Activated CD8-positive, alpha-beta memory T cell treated with anti-CD3 and anti-CD28 coated beads, Interleukin-2, amount 10 ng/mL, durations not matched to agents 7 days and 5 days (primary cell): ENCODE results near the gene OBP2A. TPM values are rescaled to one million over a fixed set of nuclear protein-coding genes. Genes with fewer than 3 reads are reported as not detected.
"Not testable (repeated sequence)": the region's sequence is repeated elsewhere in the genome, so short reads cannot be mapped to it uniquely, and the experiment has no call there.

Experiments used
- ATAC-seq: fragments of 150-1000 bp; cut with Tn5 transposase; one replicate; pipeline ENCODE4 v1.10.0; 2021; ENCODE audit warnings: moderate library complexity
- CTCF ChIA-PET: fragments of 350-600 bp; sonication (Branson Sonifier 250); formaldehyde crosslinking; loops from one replicate; lab custom pipeline; 2021; ENCODE audit warnings: antibody characterized with exemption; lab: Charles Lee
- DNase-seq: peaks from one replicate; pipeline ENCODE4 v3.0.0-alpha.2; 2020
- H3K27ac Mint-ChIP-seq: one replicate; pipeline ENCODE4 v1.8.0; 2021; ENCODE audit warnings: mild to moderate bottlenecking, mixed read lengths
- H3K27me3 Mint-ChIP-seq: one replicate; pipeline ENCODE4 v1.8.0; 2021; ENCODE audit warnings: mixed read lengths
- H3K36me3 Mint-ChIP-seq: one replicate; pipeline ENCODE4 v1.8.0; 2021; ENCODE audit warnings: mild to moderate bottlenecking, mixed read lengths
- H3K4me1 Mint-ChIP-seq: one replicate; pipeline ENCODE4 v1.8.0; 2021; ENCODE audit warnings: mixed read lengths
- H3K4me3 Mint-ChIP-seq: one replicate; pipeline ENCODE4 v1.8.0; 2021; ENCODE audit warnings: mild to moderate bottlenecking, moderate library complexity, mixed read lengths
- H3K9me3 Mint-ChIP-seq: one replicate; pipeline ENCODE4 v1.8.0; 2022; ENCODE audit warnings: low read depth, mixed read lengths
- total RNA-seq, 2 experiments: library from RNA; stranded (reverse); gene quantifications; one replicate each; pipeline ENCODE4 v1.2.3, GENCODE V29; 2021

OBP2A gene
- total RNA-seq, 2 experiments from 2014 or later, result not detected

DNA sequence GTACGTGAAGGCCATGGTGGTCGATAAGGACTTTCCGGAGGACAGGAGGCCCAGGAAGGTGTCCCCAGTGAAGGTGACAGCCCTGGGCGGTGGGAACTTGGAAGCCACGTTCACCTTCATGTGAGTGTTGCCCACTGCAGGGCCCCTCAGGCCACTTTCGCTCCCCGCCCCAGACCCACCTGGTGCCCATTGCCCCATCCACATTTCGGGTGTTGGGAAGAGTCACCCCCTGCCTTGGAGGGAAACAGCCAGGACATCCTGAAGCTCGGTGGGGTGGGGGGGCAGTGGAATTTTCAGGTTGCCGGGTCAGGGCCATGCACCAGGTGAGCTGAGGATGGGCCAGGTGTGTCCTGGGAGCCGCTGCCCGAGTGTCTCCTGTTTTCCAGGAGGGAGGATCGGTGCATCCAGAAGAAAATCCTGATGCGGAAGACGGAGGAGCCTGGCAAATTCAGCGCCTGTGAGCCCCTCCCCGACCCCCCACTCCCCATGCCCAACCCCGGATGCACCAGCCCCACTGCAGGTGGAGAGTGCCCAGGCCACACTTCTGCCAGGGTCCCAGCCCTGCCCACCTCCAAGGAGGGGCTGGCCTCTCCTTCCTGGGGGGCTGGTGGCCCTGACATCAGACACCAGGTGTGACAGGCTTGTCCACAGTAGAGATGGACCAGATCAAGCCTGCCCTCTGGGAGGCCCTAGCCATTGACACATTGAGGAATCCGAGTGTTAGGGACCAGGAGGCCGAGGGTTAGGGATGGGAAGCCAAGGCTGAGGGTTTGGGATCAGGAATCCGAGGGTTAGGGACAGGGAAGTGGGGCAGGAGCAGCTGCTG, 1.1 kb downstream of the OBP2A start:
- H3K9me3 Mint-ChIP-seq, H3K27ac Mint-ChIP-seq, CTCF ChIA-PET, H3K4me1 Mint-ChIP-seq, H3K4me3 Mint-ChIP-seq, H3K27me3 Mint-ChIP-seq, ATAC-seq, H3K36me3 Mint-ChIP-seq: not testable (repeated sequence)
- peak; percentile 33 for DNase-seq

DNA sequence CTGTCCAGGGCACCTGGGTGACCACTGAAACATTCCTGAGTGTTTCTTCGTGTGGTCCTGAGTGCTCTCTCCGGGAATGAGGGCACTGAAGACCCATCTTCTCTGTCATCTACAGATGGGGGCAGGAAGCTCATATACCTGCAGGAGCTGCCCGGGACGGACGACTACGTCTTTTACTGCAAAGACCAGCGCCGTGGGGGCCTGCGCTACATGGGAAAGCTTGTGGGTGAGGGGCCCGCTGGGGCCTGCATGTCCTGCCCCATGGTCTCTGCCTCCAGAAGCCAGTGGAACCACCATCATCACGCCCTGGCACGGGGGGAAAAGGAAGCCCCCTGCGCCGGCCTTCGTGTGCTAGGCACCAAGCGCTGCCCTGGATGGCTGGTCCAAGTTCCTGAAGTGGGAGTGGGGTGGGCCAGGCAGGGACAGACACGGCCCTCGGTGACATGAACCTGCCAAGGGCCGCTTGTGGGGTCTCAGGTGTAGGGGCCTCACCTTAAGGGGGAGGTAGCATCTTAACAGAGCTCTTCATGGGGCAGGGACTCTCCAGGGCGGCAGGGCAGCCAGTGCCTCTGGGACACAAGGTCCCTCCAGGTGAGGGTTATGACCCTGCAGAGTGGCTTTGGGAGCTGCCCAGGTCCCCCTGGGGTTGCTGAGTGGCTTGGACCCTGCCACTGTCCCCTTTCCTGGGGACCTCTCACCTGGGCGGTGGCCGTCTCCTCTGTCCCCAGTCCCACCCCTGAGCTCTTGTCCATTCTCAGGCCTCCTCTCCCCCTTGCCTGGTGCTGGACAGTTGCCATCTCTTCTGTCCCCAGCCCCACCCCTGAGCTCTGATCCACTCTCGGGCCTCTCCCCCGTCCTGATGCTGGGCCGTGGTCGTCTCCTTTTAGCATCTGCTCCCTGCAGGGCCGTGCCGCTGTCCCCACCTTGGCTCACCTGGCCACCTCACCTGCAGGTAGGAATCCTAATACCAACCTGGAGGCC, 2.1 kb downstream of the OBP2A start:
- CTCF ChIA-PET, result no interaction called here
- DNase-seq, result no peak
- H3K9me3 Mint-ChIP-seq, result no peaks in the 10 kb centered on the region
- H3K4me1 Mint-ChIP-seq, result peaks cover 4% of the 10 kb centered on the region
- H3K27me3 Mint-ChIP-seq, result peaks cover 9% of the 10 kb centered on the region
- no peak overlapping the region for H3K27ac Mint-ChIP-seq
- no peak for ATAC-seq
- no peaks in the 10 kb centered on the region for H3K36me3 Mint-ChIP-seq
- no peak overlapping the region for H3K4me3 Mint-ChIP-seq

DNA sequence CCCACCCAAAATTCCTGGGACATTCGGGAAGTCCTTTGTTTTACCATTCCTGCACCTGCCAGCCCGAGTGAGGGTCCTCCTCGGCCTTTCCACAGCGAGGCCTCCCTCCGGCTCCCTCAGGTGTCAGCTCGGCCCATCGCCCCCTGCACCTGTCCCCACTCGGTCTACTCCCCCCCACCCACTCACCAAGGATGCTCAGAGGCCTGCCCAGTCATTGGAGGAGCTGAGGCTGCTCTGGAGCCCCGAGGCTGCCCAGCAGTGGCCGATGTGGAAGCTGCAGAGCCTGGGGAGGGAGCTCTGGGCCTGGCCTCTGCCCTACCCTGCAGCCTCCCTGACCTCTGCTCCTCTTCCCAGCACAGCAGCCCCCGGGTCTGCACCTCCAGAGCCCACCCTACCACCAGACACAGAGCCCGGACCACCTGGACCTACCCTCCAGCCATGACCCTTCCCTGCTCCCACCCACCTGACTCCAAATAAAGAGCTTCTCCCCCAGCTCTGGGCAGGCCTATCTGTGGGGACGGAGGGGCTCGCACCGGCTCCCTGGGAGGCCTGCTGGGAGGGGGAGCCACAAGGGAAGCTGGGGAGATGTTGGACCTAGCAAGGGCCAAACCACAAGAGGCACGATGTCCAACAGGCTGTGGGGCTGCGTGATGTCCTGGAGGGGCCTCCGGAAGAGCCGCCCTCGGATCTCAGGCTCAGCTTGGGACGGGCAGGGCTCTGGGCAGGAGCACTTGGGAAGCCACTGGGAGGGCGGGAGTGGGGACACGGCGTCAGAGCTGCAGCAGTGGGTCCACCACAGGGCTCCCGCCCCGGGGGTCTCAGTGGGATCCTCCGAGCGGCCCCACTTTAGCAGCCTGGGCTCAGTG, 3.8 kb downstream of the OBP2A start:
- H3K27ac Mint-ChIP-seq, H3K9me3 Mint-ChIP-seq, H3K27me3 Mint-ChIP-seq, DNase-seq, H3K4me3 Mint-ChIP-seq, H3K36me3 Mint-ChIP-seq, H3K4me1 Mint-ChIP-seq, ATAC-seq, CTCF ChIA-PET: not testable (repeated sequence)

DNA sequence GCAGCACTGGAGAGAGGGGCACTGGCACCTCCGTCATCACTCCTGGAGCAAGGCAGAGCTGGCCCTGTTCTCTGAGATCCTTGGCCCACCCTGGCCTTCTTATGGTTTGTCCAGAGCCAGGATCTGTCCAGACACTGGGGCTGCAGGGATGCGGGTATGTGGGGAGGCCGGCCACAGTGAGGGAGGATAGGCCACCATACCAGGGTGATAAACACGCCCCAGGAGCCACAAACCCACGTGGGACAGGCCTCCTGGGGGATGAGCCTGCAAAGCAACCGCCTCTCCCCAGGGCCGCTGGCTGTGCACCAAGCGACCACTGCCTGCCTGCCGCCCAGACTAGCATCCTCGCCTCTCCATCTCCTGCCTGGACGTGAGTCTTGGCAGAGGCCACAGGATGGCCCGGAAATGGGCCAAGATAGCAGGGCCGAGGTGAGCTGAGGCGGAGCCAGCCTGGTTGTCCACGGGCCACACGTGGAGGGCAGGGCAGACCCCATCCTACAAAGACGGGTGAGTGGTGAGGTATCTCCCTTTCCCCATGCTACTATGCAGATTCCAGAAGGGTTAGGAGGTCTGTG, 4.5 kb downstream of the OBP2A start:
- no peak for ATAC-seq
- H3K4me1 Mint-ChIP-seq, result no peaks in the 10 kb centered on the region
- H3K9me3 Mint-ChIP-seq, result no peaks in the 10 kb centered on the region
- no peaks in the 10 kb centered on the region for H3K27me3 Mint-ChIP-seq
- no peak overlapping the region for H3K4me3 Mint-ChIP-seq
- H3K36me3 Mint-ChIP-seq, result no peaks in the 10 kb centered on the region
- no peak overlapping the region for H3K27ac Mint-ChIP-seq
- CTCF ChIA-PET, result no interaction called here
- no peak for DNase-seq

GRCh38 chr9:135551031-135551430, 5.1 kb downstream of the OBP2A start:
- CTCF ChIA-PET, result no interaction called here
- no peaks in the 10 kb centered on the region for H3K4me1 Mint-ChIP-seq

DNA sequence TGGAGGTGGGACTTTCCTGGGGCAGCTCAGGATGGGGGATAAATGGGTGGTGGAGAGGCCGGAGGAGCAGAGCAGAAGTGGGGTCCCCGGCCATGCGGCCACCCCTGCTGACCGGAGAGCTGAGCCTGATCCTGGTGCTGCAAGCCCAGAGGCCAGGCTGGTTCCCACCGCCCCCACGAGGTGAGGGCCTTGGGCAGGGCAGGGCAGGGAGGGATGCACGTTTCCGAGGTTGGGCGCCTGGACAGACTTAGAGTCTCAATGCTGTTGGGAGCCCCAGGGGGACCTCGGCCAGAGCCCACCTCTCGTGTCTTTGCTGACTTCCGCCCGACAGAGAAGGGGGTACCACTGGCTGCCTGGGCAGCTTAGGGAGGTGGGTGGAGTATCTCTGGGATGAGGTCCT, 5.5 kb downstream of the OBP2A start:
- no peaks in the 10 kb centered on the region for H3K36me3 Mint-ChIP-seq
- ATAC-seq (no peak), DNase-seq (no peak)
- no peaks in the 10 kb centered on the region for H3K4me1 Mint-ChIP-seq
- no peaks in the 10 kb centered on the region for H3K9me3 Mint-ChIP-seq
- H3K27ac Mint-ChIP-seq, result no peak overlapping the region
- CTCF ChIA-PET, result no interaction called here
- H3K27me3 Mint-ChIP-seq, result no peaks in the 10 kb centered on the region
- no peak overlapping the region for H3K4me3 Mint-ChIP-seq

More at GRCh38 chr9:135551031-135551430, 5.1 kb downstream of the OBP2A start:
- H3K27me3 Mint-ChIP-seq, result no peaks in the 10 kb centered on the region
- no peaks in the 10 kb centered on the region for H3K36me3 Mint-ChIP-seq
- no peak overlapping the region for H3K4me3 Mint-ChIP-seq
- no peak overlapping the region for H3K27ac Mint-ChIP-seq
- DNase-seq (no peak), ATAC-seq (no peak)
- no peaks in the 10 kb centered on the region for H3K9me3 Mint-ChIP-seq

DNA sequence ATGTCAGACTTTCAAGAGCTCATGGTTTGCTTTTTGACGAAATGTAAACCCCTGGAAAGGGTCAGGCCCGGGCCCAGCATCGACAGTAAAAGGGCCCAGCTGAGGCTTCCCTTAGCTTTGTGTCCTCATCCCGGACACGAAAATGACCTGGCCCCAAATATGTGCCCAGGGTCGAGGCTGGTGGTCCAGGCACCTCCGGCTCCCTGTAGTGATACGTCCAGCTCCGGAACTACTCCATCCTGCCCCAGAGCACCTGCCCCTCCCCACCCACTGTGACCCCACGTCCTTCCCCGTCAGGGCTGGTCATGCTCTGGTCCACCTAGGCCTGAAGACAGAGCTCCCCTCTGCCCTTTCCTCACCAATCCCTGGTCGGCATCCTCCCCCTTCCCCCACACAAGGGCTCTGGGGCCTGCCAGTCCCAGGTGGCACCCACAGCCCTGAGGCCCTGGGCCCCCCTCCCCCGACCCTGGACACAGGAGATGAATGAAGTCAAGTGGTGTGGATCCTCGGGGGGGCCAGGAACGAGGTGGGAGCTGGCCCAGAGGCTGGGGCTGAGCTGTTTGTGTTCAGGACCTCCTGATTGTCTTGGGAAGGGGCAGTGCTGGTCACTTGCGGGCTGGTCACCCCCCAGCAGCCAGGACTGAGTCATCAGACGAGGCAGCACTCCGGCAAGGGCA, 6.2 kb downstream of the OBP2A start:
- Mint-ChIP-seq H3K4me1 (no peaks in the 10 kb centered on the region), H3K9me3 (no peaks in the 10 kb centered on the region), H3K27me3 (no peaks in the 10 kb centered on the region), H3K4me3 (no peak overlapping the region), H3K36me3 (no peaks in the 10 kb centered on the region), H3K27ac (no peak overlapping the region)
- DNase-seq, result no peak
- CTCF ChIA-PET, result no interaction called here
- ATAC-seq, result no peak

DNA sequence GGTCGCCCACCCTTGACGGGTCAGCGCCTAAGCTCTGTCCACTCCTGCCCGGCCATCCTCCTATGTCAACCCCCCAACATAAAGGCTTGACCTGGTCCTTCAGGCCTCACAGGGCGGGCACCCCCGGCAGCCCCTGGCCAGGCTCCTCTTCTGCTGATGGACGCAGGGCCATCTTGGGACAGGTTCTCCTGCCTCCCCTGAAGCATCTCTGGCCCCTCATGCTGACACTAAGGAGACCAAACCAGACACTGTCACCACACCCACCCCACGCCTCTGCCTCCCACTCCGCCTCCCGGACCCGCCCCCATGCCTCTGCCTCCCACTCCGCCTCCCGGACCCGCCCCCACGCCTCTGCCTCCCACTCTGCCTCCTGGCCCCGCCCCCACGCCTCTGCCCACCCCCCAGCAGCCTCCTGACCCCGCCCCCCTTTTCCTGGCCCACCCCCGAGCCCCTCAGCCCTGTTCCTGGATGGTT, 6.8 kb downstream of the OBP2A start:
- Mint-ChIP-seq H3K36me3 (no peaks in the 10 kb centered on the region), H3K4me3 (no peak overlapping the region), H3K27me3 (peaks cover under 1% of the 10 kb centered on the region), H3K9me3 (no peaks in the 10 kb centered on the region), H3K4me1 (no peaks in the 10 kb centered on the region), H3K27ac (no peak overlapping the region)
- ATAC-seq (no peak), DNase-seq (no peak)
- CTCF ChIA-PET, result no interaction called here

DNA sequence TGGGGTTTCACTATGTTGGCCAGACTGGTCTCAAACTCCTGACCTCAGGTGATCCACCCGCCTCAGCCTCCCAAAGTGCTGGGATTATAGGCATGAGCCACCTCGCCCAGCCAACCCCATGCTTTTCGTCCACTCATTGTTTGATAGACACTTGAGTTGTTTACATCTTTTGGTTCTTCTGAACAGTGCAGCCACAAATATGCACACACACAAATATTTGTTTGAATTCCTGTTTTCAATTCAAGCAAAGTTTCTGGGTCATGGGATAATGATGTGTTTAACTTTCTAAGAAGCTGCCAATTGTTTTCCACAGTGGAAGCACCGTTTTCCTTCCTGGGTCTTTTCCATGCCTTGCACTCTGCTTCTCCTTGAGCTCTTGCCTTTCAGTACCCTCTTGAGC, 8.8 kb downstream of the OBP2A start:
- Mint-ChIP-seq H3K4me3 (no peak overlapping the region), H3K27me3 (peaks cover 3% of the 10 kb centered on the region), H3K27ac (no peak overlapping the region), H3K4me1 (no peaks in the 10 kb centered on the region), H3K36me3 (no peaks in the 10 kb centered on the region), H3K9me3 (no peaks in the 10 kb centered on the region)
- no peak for DNase-seq
- no peak for ATAC-seq
- CTCF ChIA-PET, result no interaction called here

DNA sequence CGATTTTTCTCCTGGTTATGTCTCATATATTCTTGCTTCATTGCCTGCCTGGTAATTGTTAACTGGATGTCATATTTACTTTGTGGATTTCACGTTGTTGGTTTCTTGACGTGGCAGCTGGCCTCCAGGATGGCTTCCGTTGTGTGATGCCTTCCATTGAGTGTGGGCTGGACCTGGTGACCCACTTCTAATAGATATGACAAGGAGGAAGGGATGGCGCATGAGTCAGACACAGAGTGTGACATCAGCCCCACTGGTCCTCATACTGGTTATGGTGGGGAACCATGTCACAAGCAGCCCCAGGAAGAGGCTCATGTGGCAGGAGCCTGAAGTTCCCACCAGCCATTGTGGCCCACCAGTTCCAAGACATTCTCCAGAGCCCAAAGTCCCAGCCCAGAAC, 9.3 kb downstream of the OBP2A start:
- no peaks in the 10 kb centered on the region for H3K9me3 Mint-ChIP-seq
- no peak overlapping the region for H3K4me3 Mint-ChIP-seq
- H3K27ac Mint-ChIP-seq, result no peak overlapping the region
- H3K36me3 Mint-ChIP-seq, result no peaks in the 10 kb centered on the region
- no peak for ATAC-seq
- peaks cover 3% of the 10 kb centered on the region for H3K27me3 Mint-ChIP-seq
- CTCF ChIA-PET, result no interaction called here
- DNase-seq, result no peak
- H3K4me1 Mint-ChIP-seq, result no peaks in the 10 kb centered on the region

DNA sequence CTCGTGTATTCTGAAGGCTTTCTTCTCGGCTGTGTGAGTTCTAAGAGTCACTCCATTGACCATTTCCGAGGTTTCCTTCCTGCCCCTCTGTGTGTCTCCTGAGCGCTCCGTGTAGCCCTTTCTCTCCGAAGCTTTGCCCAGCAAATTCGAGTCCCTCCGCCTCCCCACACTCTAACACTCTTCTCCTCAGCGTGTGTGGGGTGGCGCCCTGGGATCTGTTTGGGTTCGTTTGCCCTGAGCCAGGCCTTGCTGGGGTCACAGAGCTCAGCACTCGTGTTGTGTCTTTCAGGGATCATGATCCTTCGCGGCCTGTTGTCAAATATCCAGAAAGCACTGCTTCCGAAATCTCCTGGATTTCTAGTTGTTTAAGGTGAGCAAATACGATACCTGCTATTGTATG, 10.0 kb downstream of the OBP2A start:
- no peak overlapping the region for H3K4me3 Mint-ChIP-seq
- no peaks in the 10 kb centered on the region for H3K4me1 Mint-ChIP-seq
- no peak overlapping the region for H3K27ac Mint-ChIP-seq
- no peaks in the 10 kb centered on the region for H3K36me3 Mint-ChIP-seq
- H3K9me3 Mint-ChIP-seq, result no peaks in the 10 kb centered on the region
- DNase-seq (no peak), ATAC-seq (no peak)
- CTCF ChIA-PET, result interaction anchor here (0.7 kb wide), 1 partner anchor 222 kb away, joined by 3 read pairs; no protein-coding TSS in a partner anchor
- peaks cover 3% of the 10 kb centered on the region for H3K27me3 Mint-ChIP-seq

- Mint-ChIP-seq H3K27ac (no peak overlapping the region), H3K9me3 (no peaks in the 10 kb centered on the region), H3K4me3 (no peak overlapping the region), H3K27me3 (peaks cover 3% of the 10 kb centered on the region), H3K4me1 (no peaks in the 10 kb centered on the region), H3K36me3 (no peaks in the 10 kb centered on the region)
- ATAC-seq (no peak), DNase-seq (no peak)
- CTCF ChIA-PET, result no interaction called here
These were observed 13.7 kb downstream of the OBP2A start for GRCh38 chr9:135559606-135560005.
